Mononuclear cell (primary cell): ENCODE measurements around the gene NDUFB4. TPM values are rescaled to one million over a fixed set of nuclear protein-coding genes. Genes with fewer than 3 reads are reported as not detected.
A peak's percentile ranks its signal among the peaks of the same experiment; 100 is the strongest.

Experiments
- H3K27me3 ChIP-seq: 2 replicates; pipeline ENCODE4 v1.6.0; 2011; ENCODE audit warnings: low read length, control low read depth; ENCODE audit not compliant: insufficient read depth
- H3K4me1 ChIP-seq: 2 replicates; pipeline ENCODE4 v1.5.1; 2011; ENCODE audit warnings: mild to moderate bottlenecking, low read length, control low read depth; ENCODE audit not compliant: insufficient read depth
- H3K4me3 ChIP-seq: 2 replicates; pipeline ENCODE4 v1.5.1; 2011; ENCODE audit warnings: mild to moderate bottlenecking, low read length, moderate library complexity
- H3K9me3 ChIP-seq: 2 replicates; pipeline ENCODE4 v1.5.1; 2011; ENCODE audit warnings: low read depth, mild to moderate bottlenecking, control low read depth, low read length
- total RNA-seq: library from RNA; depleted of rRNA; stranded (reverse); fragments of >200 nt; gene quantifications from one replicate; pipeline ENCODE4 v1.2.3, GENCODE V29; 2012

Gene NDUFB4
- total RNA-seq, 1 donor, result 71.6 TPM

DNA sequence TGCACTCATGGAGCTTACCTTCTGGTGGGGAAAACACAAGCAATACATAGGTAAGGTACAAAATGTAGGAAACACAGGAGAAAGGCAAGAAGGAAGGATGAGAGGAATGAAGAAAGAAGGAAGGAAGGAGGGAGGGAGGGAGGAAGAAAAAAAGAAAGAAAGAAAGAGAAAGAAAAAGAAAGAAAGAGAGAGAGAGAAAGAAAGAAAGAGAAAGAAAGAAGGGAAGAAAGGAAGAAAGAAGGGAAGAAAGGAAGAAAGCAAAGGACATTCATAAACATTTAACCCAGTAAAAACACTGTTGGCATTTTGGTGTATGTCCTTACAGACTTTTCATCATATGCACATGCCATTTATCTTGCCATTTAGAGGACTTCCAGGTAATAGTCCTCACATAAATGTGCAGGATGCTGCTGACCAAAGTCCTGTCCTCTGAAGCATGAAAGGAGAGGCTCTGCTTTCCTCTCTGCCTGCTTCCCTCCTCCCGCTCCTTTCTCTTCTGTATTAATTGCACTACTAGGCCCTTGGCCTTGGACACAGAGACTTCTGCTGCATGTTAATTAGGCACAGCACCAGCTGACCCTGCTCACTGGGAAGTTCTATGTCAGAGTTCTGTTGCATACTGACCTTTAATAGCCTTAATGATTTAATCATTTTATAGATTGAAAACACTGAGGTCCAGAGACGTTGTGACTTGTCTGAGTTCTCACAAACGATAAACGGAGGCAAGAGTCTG is 29.7 kb upstream of the NDUFB4 start:
- Histone ChIP-seq H3K9me3 (no peaks in the 10 kb centered on the region), H3K4me3 (no peak overlapping the region), H3K27me3 (no peaks in the 10 kb centered on the region), H3K4me1 (no peaks in the 10 kb centered on the region)

GRCh38 chr3:120567370-120568201 is 28.6 kb upstream of the NDUFB4 start:
- Histone ChIP-seq H3K4me1 (no peaks in the 10 kb centered on the region), H3K9me3 (no peaks in the 10 kb centered on the region), H3K4me3 (no peak overlapping the region), H3K27me3 (peaks cover 2% of the 10 kb centered on the region)

- Histone ChIP-seq H3K27me3 (peaks cover 2% of the 10 kb centered on the region), H3K4me1 (no peaks in the 10 kb centered on the region), H3K4me3 (no peak overlapping the region), H3K9me3 (no peaks in the 10 kb centered on the region)
Measured at GRCh38 chr3:120568202-120568531, 28.0 kb upstream of the NDUFB4 start.

DNA sequence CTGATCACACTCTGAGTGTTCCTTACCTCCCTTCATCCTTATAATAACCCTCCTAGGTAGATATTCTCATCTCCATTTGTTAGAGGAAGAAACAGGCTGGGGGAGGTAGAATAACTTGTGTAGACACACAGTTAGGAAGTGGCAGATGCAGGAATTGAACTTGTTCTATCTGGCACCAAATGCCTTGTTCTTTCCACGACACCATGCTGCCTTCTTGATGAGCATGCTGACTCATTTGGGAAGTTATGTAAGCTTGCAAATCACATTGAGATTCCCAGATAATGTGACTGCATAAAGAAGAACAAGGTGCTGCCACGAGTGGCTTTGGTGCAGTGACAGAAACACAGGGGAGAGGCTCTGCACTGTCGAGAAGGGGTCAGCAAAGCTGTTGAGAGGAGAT is 27.5 kb upstream of the NDUFB4 start:
- Histone ChIP-seq H3K4me3 (no peak overlapping the region), H3K4me1 (no peaks in the 10 kb centered on the region), H3K9me3 (no peaks in the 10 kb centered on the region), H3K27me3 (peaks cover 2% of the 10 kb centered on the region)

GRCh38 chr3:120569222-120570057 is 26.7 kb upstream of the NDUFB4 start:
- Histone ChIP-seq H3K27me3 (peaks cover 2% of the 10 kb centered on the region), H3K9me3 (no peaks in the 10 kb centered on the region), H3K4me1 (no peaks in the 10 kb centered on the region), H3K4me3 (no peak overlapping the region)

DNA sequence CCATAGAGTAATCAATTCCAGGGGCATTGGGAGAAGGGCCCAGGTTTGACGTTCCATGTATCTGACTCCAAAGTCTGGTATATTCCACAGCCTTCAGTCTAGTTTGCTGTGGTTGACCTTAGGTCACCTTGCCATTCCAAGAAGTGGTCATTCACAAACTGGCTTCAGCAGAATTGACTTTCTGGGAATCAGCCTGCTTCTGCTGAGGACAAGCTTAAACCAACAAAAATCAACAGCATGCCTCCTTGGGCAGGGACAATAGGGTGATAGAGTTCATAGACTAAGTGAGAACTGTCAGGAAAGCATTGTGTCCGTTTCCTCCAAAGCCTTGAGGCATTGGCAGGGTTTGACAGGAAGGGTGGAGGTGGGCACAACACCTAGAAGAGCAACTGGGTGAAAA is 24.1 kb upstream of the NDUFB4 start:
- no peaks in the 10 kb centered on the region for H3K4me1 ChIP-seq
- H3K9me3 ChIP-seq, result no peaks in the 10 kb centered on the region
- peaks cover 2% of the 10 kb centered on the region for H3K27me3 ChIP-seq
- no peak overlapping the region for H3K4me3 ChIP-seq

GRCh38 chr3:120587332-120587975 is 8.7 kb upstream of the NDUFB4 start:
- H3K9me3 ChIP-seq, result no peaks in the 10 kb centered on the region

DNA sequence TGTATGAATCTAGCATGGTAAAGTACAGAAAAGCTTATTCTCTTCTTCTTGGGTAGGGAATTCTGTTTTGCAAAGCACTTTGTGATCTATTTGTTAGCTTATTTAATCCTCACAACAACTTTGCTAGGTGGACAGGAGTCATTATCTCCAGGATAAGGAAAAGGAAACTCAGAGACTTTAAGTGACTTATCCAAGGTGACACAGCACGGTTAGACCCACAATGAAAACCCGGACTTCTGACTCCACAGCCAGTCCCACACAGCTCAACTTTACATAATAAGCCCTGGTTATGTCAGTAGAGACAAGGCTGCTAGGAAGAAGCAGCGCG is 384 bp upstream of the NDUFB4 start:
- Histone ChIP-seq H3K4me3 (peak overlapping the region; percentile 75), H3K4me1 (peaks cover 25% of the 10 kb centered on the region), H3K9me3 (no peaks in the 10 kb centered on the region), H3K27me3 (no peaks in the 10 kb centered on the region)

More at GRCh38 chr3:120587332-120587975, 8.7 kb upstream of the NDUFB4 start:
- Histone ChIP-seq H3K27me3 (no peaks in the 10 kb centered on the region), H3K4me1 (no peaks in the 10 kb centered on the region), H3K4me3 (no peak overlapping the region)

DNA sequence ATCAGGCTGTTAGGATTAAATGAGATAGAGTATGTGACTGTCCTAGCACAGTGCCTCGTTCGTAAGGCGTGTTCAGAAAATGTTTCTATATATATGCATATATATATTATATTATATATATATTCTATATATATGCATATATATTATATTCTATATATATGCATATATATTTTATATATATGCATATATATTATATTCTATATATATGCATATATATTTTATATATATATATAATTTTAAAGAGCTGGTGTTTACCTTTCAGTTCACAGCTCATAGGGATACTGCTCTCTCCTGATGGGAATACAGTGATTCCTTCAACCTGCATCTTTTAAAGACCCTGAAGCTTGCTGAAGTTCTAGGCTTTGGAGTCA is 702 bp downstream of the NDUFB4 start:
- H3K4me3 ChIP-seq, result peak overlapping the region; percentile 75
- no peaks in the 10 kb centered on the region for H3K27me3 ChIP-seq
- H3K9me3 ChIP-seq, result no peaks in the 10 kb centered on the region
- H3K4me1 ChIP-seq, result peaks cover 25% of the 10 kb centered on the region

- Histone ChIP-seq H3K4me1 (peaks cover 25% of the 10 kb centered on the region), H3K4me3 (no peak overlapping the region), H3K27me3 (no peaks in the 10 kb centered on the region), H3K9me3 (no peaks in the 10 kb centered on the region)
Measured at GRCh38 chr3:120597445-120598049, 1.4 kb downstream of the NDUFB4 start.

- H3K4me3 ChIP-seq, result no peak overlapping the region
- peaks cover 25% of the 10 kb centered on the region for H3K4me1 ChIP-seq
- H3K27me3 ChIP-seq, result no peaks in the 10 kb centered on the region
- H3K9me3 ChIP-seq, result no peaks in the 10 kb centered on the region
Measured at GRCh38 chr3:120599211-120599610, 3.1 kb downstream of the NDUFB4 start.

GRCh38 chr3:120601554-120601953 is 5.4 kb downstream of the NDUFB4 start:
- Histone ChIP-seq H3K4me3 (no peak overlapping the region), H3K4me1 (peaks cover 25% of the 10 kb centered on the region), H3K27me3 (no peaks in the 10 kb centered on the region), H3K9me3 (no peaks in the 10 kb centered on the region)

- H3K4me3 ChIP-seq, result no peak overlapping the region
Measured at GRCh38 chr3:120602682-120603081, 6.5 kb downstream of the NDUFB4 start.

DNA sequence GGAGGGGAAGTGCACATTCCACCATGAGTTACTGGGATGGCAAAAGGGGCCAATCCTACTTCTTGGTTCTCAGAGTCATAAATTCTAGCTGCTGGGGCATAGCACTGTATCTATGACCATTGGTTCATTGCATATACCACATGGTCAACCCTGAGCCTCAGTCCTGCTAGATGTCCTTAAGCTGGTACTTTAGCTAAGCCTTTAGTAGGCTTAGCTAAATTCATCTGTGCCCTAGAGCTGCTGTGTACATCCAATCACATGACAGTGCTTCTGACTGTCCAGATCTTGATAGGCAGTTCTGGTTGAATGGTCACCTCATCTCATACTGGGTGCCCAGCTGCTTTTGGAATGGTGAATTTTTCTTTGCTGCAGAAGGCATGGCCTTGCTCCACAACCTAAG is 8.2 kb downstream of the NDUFB4 start:
- Histone ChIP-seq H3K9me3 (no peaks in the 10 kb centered on the region), H3K4me3 (no peak overlapping the region), H3K27me3 (no peaks in the 10 kb centered on the region), H3K4me1 (peaks cover 3% of the 10 kb centered on the region)

More at GRCh38 chr3:120602682-120603081, 6.5 kb downstream of the NDUFB4 start:
- Histone ChIP-seq H3K4me1 (peaks cover 17% of the 10 kb centered on the region), H3K9me3 (no peaks in the 10 kb centered on the region), H3K27me3 (no peaks in the 10 kb centered on the region)
